Calu3 (cell line): ENCODE results near the gene DDX54. TPM values are rescaled to one million over a fixed set of nuclear protein-coding genes. Genes with fewer than 3 reads are reported as not detected.

Experiments
- BruUV-seq: library from RNA; stranded (reverse); fragments of 400-500 nt; replicated peaks from 2 replicates; lab custom pipeline; 2021; lab: Mats Ljungman, UMichigan
- CTCF ChIA-PET: fragments of 300-600 bp; sonication (Branson Sonifier 250); formaldehyde crosslinking; loops from one replicate; lab custom pipeline; 2022; ENCODE audit warnings: antibody characterized with exemption; lab: Charles Lee
- DNase-seq: peaks from one replicate; pipeline ENCODE4 v3.0.0; 2022
- H3K27ac Mint-ChIP-seq: one replicate; pipeline ENCODE4 v1.8.0; 2022; ENCODE audit warnings: mixed read lengths; ENCODE audit not compliant: unreplicated experiment
- H3K27me3 Mint-ChIP-seq: one replicate; pipeline ENCODE4 v1.8.0; 2022; ENCODE audit warnings: mixed read lengths; ENCODE audit not compliant: unreplicated experiment
- H3K36me3 Mint-ChIP-seq: one replicate; pipeline ENCODE4 v1.8.0; 2022; ENCODE audit warnings: mild to moderate bottlenecking, moderate library complexity, mixed read lengths; ENCODE audit not compliant: insufficient read depth, unreplicated experiment
- H3K4me1 Mint-ChIP-seq: one replicate; pipeline ENCODE4 v1.8.0; 2022; ENCODE audit warnings: mild to moderate bottlenecking, low read depth, mixed read lengths; ENCODE audit not compliant: unreplicated experiment
- H3K4me3 Mint-ChIP-seq: one replicate; pipeline ENCODE4 v1.8.0; 2022; ENCODE audit warnings: mild to moderate bottlenecking, low read depth, moderate library complexity, mixed read lengths; ENCODE audit not compliant: unreplicated experiment
- H3K9me3 Mint-ChIP-seq: one replicate; pipeline ENCODE4 v1.8.0; 2022; ENCODE audit warnings: low read depth, mixed read lengths; ENCODE audit not compliant: unreplicated experiment
- intact Hi-C: fragments of 100-400 bp; cut with micrococcal nuclease; formaldehyde crosslinking; loops from one replicate; pipeline ENCODE4 v1.10.0; 2022; ENCODE audit not compliant: unreplicated experiment
- total RNA-seq: library from RNA; stranded (reverse); gene quantifications from 2 replicates; pipeline ENCODE4 v1.2.3, GENCODE V29; 2022
- TF ChIP-seq, protein P1 (sequence below): fragments of 200-600 bp; IDR thresholded peaks from one replicate; pipeline ENCODE4 v1.8.0; 2022; ENCODE audit warnings: antibody characterized with exemption; ENCODE audit not compliant: unreplicated experiment

DDX54 gene
- total RNA-seq, 1 experiment from 2014 or later, result 104 TPM

- Mint-ChIP-seq H3K9me3 (no peaks in the 10 kb centered on the region), H3K4me3 (no peak overlapping the region), H3K27ac (no peak overlapping the region), H3K4me1 (no peaks in the 10 kb centered on the region), H3K36me3 (peaks cover 73% of the 10 kb centered on the region), H3K27me3 (no peaks in the 10 kb centered on the region)
- CTCF ChIA-PET, result no interaction called here
- intact Hi-C loops, result no loop called here
- no TSS peak for BruUV-seq
- TF ChIP-seq, protein P1, sequence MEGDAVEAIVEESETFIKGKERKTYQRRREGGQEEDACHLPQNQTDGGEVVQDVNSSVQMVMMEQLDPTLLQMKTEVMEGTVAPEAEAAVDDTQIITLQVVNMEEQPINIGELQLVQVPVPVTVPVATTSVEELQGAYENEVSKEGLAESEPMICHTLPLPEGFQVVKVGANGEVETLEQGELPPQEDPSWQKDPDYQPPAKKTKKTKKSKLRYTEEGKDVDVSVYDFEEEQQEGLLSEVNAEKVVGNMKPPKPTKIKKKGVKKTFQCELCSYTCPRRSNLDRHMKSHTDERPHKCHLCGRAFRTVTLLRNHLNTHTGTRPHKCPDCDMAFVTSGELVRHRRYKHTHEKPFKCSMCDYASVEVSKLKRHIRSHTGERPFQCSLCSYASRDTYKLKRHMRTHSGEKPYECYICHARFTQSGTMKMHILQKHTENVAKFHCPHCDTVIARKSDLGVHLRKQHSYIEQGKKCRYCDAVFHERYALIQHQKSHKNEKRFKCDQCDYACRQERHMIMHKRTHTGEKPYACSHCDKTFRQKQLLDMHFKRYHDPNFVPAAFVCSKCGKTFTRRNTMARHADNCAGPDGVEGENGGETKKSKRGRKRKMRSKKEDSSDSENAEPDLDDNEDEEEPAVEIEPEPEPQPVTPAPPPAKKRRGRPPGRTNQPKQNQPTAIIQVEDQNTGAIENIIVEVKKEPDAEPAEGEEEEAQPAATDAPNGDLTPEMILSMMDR, result no peak
- DNase-seq, result no peak
These were observed 73.0 kb downstream of the DDX54 start for GRCh38 chr12:113112043-113112899.

GRCh38 chr12:113111247-113111646 is 74.0 kb downstream of the DDX54 start:
- DNase-seq, result no peak
- Mint-ChIP-seq H3K27me3 (no peaks in the 10 kb centered on the region), H3K4me3 (no peak overlapping the region), H3K4me1 (no peaks in the 10 kb centered on the region), H3K36me3 (peaks cover 80% of the 10 kb centered on the region), H3K27ac (no peak overlapping the region), H3K9me3 (no peaks in the 10 kb centered on the region)
- BruUV-seq, result no TSS peak
- CTCF ChIA-PET, result no interaction called here
- TF ChIP-seq, protein P1, result no peak
- intact Hi-C loops, result no loop called here

GRCh38 chr12:113109872-113110599 is 75.2 kb downstream of the DDX54 start:
- Mint-ChIP-seq H3K4me3 (no peak overlapping the region), H3K4me1 (no peaks in the 10 kb centered on the region), H3K9me3 (no peaks in the 10 kb centered on the region), H3K27me3 (no peaks in the 10 kb centered on the region), H3K36me3 (peaks cover 83% of the 10 kb centered on the region), H3K27ac (no peak overlapping the region)
- intact Hi-C loops, result no loop called here
- TF ChIP-seq, protein P1, result no peak
- DNase-seq, result no peak
- BruUV-seq, result no TSS peak
- CTCF ChIA-PET, result interaction anchor here (0.6 kb wide), 1 partner anchor 345 kb away, joined by 3 read pairs; no protein-coding TSS in a partner anchor

DNA sequence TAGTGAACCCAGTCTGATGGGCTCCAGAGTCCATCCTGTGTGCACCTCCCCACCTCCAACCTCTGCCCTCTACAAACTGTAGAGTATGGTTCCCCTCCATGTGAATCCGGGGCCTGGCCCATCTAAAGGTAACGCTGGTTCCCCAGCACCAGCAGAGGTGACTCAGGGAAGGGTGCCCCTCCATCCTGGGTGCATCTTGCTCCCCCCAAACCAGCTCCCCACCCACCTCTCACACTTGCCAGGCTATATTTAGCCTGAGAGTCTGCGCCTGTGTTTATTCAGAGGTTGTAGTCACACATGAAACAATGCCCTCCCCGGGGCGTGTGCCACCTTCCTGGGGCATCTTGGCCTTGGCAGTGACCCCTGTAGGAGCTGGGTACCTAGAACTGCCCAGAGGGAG is 75.9 kb downstream of the DDX54 start:
- no peaks in the 10 kb centered on the region for H3K9me3 Mint-ChIP-seq
- no peaks in the 10 kb centered on the region for H3K4me1 Mint-ChIP-seq
- no TSS peak for BruUV-seq
- no peaks in the 10 kb centered on the region for H3K27me3 Mint-ChIP-seq
- DNase-seq, result no peak
- TF ChIP-seq, protein P1, result no peak
- peak overlapping the region; percentile 39 for H3K27ac Mint-ChIP-seq
- CTCF ChIA-PET, result interaction anchor here (0.6 kb wide), 1 partner anchor 344 kb away, joined by 3 read pairs; no protein-coding TSS in a partner anchor
- H3K36me3 Mint-ChIP-seq, result peaks cover 83% of the 10 kb centered on the region
- intact Hi-C loops, result no loop called here
- no peak overlapping the region for H3K4me3 Mint-ChIP-seq
